ENCODE measurements around the gene ARHGAP42. TPM values are rescaled to one million over a fixed set of nuclear protein-coding genes. Genes with fewer than 3 reads are reported as not detected.

The ARHGAP42 gene
- total RNA-seq, 1 experiment from 2014 or later = 39.1 TPM

- no CpG with 5 or more reads among the region's 3 CpGs for WGBS (ENCODE audit: extremely low coverage, insufficient read length, low lambda C conversion rate)
Observed at GRCh38 chr11:101030015-101030414, 342.9 kb downstream of the ARHGAP42 start.

More at GRCh38 chr11:101030015-101030414, 342.9 kb downstream of the ARHGAP42 start:
- Mint-ChIP-seq H3K36me3 (ENCODE audit: insufficient read depth in 1 of 3, low read depth in 3 of 3) (no peaks in the 10 kb centered on the region), H3K4me1 (peaks cover 0 to 4% of the 10 kb centered on the region in 2 experiments; a peak in 2 of 4 replicates), H3K27me3 (ENCODE audit: low read depth) (no peaks in the 10 kb centered on the region), H3K27ac (no peak overlapping the region), H3K9me3 (no peaks in the 10 kb centered on the region), H3K4me3 (no peak overlapping the region)
- H3K4me2 ChIP-seq (ENCODE audit: insufficient read depth, insufficient read length, low read length) = no peak overlapping the region
- H3K18ac ChIP-seq (ENCODE audit: insufficient read length, low read depth, low read length) = no peak overlapping the region
- no peak overlapping the region for H2BK20ac ChIP-seq (ENCODE audit: low read depth, low read length, poor library complexity, severe bottlenecking)
- no peak for TF ChIP-seq CTCF (conservative IDR thresholded peaks at IDR 0.05)
- no peak overlapping the region for H4K91ac ChIP-seq (ENCODE audit: insufficient read length, low read depth, low read length)
- H2BK12ac ChIP-seq (ENCODE audit: insufficient read length, low read depth, low read length) = no peak overlapping the region
- no peaks in the 10 kb centered on the region for H3K4me1 ChIP-seq (ENCODE audit: insufficient read depth, low read length)
- no peaks in the 10 kb centered on the region for H3K9me3 ChIP-seq (ENCODE audit: control insufficient read depth, low read depth, low read length)
- no peak overlapping the region for H2BK120ac ChIP-seq (ENCODE audit: low read depth, low read length, poor library complexity, severe bottlenecking)
- H3K79me2 ChIP-seq (ENCODE audit: insufficient read depth, low read length) = no peaks in the 10 kb centered on the region
- no peak overlapping the region for H3K23ac ChIP-seq (ENCODE audit: insufficient read length, low read depth, low read length)
- no peaks in the 10 kb centered on the region for H3K27me3 ChIP-seq (ENCODE audit: insufficient read depth, low read length)
- no peaks in the 10 kb centered on the region for H3K23me2 ChIP-seq (ENCODE audit: insufficient read length, low read depth, low read length, poor library complexity, severe bottlenecking)
- H4K8ac ChIP-seq (replicated peaks; ENCODE audit: insufficient read length, low read depth, low read length) = no peak overlapping the region
- no peak overlapping the region for H4K5ac ChIP-seq (ENCODE audit: insufficient read length, low read depth, low read length)
- H2AK5ac ChIP-seq (ENCODE audit: insufficient read length, low read length) = no peak overlapping the region
- no peaks in the 10 kb centered on the region for H3K79me1 ChIP-seq (ENCODE audit: insufficient read depth, low read depth, low read length, poor library complexity, severe bottlenecking)
- no peaks in the 10 kb centered on the region for H4K20me1 ChIP-seq (ENCODE audit: control insufficient read depth, insufficient read depth, insufficient read length)
- no peak overlapping the region for H2BK5ac ChIP-seq (ENCODE audit: insufficient read length, low read length)
- no peak overlapping the region for H3K4ac ChIP-seq (ENCODE audit: low read depth, low read length)
- no peak overlapping the region for H2BK15ac ChIP-seq (ENCODE audit: low read depth, low read length)
- no peak overlapping the region for H3K9ac ChIP-seq (ENCODE audit: extremely low read depth, insufficient read length, low read length)
- no peak overlapping the region for H3K56ac ChIP-seq (ENCODE audit: insufficient read length, low read depth, low read length)
- no peak for DNase-seq
- no peak overlapping the region for H2AFZ ChIP-seq (ENCODE audit: low read length)
- no peak overlapping the region for H3K27ac ChIP-seq (ENCODE audit: insufficient read length, low read depth, low read length)
- no peak overlapping the region for H3T11ph ChIP-seq (ENCODE audit: low read length)
- H3K14ac ChIP-seq (ENCODE audit: insufficient read depth, low read length) = no peak overlapping the region

Measured in H9 (cell line).